Measurements from ENCODE around the gene SUSD5. TPM values are rescaled to one million over a fixed set of nuclear protein-coding genes. Genes with fewer than 3 reads are reported as not detected.
"Not testable (repeated sequence)": the region's sequence is repeated elsewhere in the genome, so short reads cannot be mapped to it uniquely, and the experiment has no call there.

The SUSD5 gene
- polyA plus RNA-seq, 4 donors, result 0.21 to 2.0 (median 0.27) TPM; not detected in 1

DNA sequence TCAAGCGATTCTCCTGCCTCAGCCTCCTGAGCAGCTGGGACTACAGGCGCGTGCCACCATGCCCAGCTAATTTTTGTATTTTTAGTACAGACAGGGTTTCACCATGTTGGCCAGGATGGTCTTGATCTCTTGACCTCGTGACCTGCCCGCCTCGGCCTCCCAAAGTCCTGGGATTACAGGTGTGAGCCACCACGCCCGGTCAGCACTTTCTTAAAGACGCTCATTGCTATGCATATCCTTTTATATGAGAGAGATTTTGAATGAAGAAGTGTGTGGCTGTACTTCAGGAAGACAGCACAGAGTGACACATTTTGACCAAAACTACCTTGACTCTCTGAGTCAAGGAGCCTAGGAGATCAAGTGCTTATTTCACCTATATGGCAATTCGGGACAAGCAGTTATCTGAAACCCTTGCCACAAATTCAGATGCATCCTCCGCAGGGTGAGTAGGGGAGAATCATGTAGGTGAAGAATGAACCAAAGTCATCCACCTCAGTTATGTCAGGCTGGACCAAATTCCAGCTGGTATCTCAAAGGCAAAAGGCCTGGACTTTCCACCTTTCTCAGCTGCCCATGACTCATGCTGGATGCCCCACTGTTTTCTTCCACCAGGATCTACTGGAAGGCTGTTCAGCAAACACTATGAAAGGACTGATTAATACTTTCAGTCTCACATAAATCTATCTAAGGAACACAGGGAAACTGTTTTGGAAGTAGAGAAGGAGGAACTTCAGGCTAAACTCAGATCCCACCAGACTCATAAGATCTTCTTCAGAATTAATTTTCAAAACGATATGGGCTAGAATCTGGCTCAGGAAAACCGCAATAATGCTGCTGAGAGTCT, 31.9 kb downstream of the SUSD5 start:
- no peak for FAIRE-seq
- peak overlapping the region in 1 of 3 donors; percentile 71 for H3K27ac ChIP-seq (ENCODE audit: low read depth in 1 of 3, low read length in 2 of 3)
- peaks cover 0 to 7% (median 0%) of the 10 kb centered on the region in 3 donors for H3K4me1 ChIP-seq (ENCODE audit: control insufficient read depth in 3 of 3, insufficient read depth in 2 of 3, low read depth in 1 of 3, low read length in 2 of 3)
- peak; percentile 67 to 80 for DNase-seq
- H3K36me3 ChIP-seq (ENCODE audit: control insufficient read depth in 3 of 3, insufficient read depth in 2 of 3, low read depth in 1 of 3, low read length in 3 of 3), result no peaks in the 10 kb centered on the region
- no peaks in the 10 kb centered on the region for H3K27me3 ChIP-seq (ENCODE audit: control insufficient read depth in 3 of 3, insufficient read depth in 3 of 3, low read length in 3 of 3)
- WGBS, 3 donors, result 88 to 94% (median 88%) methylated on average over 13 of the region's 13 CpGs
- peaks cover 0 to 2% of the 10 kb centered on the region in 2 donors for H3K9me3 ChIP-seq (ENCODE audit: control insufficient read depth in 2 of 2, insufficient read depth in 1 of 2, low read depth in 1 of 2, low read length in 1 of 2)
- H3K4me3 ChIP-seq (ENCODE audit: low read depth in 1 of 3, low read length in 3 of 3), result no peak overlapping the region

DNA sequence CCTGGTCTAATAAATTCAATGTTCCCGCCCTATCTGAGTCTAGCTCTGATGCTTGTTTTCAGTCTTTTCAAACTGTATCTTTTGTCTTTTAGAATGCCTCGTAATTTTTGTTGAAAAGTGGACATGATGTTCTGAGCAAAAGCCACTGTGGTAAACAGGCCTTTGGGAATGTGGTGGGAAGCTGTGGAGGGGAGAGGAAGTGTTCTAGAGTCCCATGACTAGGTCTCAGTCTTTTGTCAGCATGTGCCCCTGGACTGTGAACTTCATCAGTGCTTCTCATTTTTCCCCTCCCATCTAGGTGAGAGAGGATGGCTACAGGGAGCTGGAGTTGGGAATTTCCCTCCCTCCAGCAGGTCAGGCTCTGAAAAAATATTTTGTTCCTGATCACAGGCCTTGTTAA, 33.7 kb downstream of the SUSD5 start:
- Histone ChIP-seq H3K4me3 (ENCODE audit: low read depth in 1 of 3, low read length in 3 of 3) (no peak overlapping the region), H3K36me3 (ENCODE audit: control insufficient read depth in 3 of 3, insufficient read depth in 2 of 3, low read depth in 1 of 3, low read length in 3 of 3) (no peaks in the 10 kb centered on the region), H3K9me3 (ENCODE audit: control insufficient read depth in 2 of 2, insufficient read depth in 1 of 2, low read depth in 1 of 2, low read length in 1 of 2) (peaks cover 0 to 2% of the 10 kb centered on the region in 2 donors), H3K27me3 (ENCODE audit: control insufficient read depth in 3 of 3, insufficient read depth in 3 of 3, low read length in 3 of 3) (no peaks in the 10 kb centered on the region), H3K27ac (ENCODE audit: low read depth in 1 of 3, low read length in 2 of 3) (no peak overlapping the region), H3K4me1 (ENCODE audit: control insufficient read depth in 3 of 3, insufficient read depth in 2 of 3, low read depth in 1 of 3, low read length in 2 of 3) (peaks cover 0 to 7% (median 0%) of the 10 kb centered on the region in 3 donors)
- DNase-seq, result no peak
- FAIRE-seq, result no peak
- 74 to 80% (median 78%) methylated on average over 2 of the region's 2 CpGs for WGBS, 3 donors

DNA sequence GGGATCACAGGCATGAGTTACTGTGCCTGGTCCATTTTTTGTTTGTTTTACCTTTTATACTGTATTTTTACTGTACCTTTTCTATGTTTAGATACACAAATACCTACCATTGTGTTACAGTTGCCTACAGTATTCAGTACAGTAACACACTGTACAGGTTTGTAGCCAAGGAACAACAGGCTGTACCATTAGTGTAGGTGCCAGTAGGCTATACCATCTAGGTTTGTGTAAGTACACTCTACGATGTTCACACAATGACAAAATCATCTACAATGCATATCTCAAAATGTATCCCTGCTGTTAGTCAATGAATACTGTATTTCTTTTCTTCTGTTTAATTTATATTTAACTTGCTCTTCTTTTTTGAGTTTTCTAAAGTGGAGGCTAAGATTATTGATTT, 37.0 kb downstream of the SUSD5 start:
- H3K36me3 ChIP-seq (ENCODE audit: control insufficient read depth in 3 of 3, insufficient read depth in 2 of 3, low read depth in 1 of 3, low read length in 3 of 3); H3K27ac ChIP-seq (ENCODE audit: low read depth in 1 of 3, low read length in 2 of 3); DNase-seq; H3K4me3 ChIP-seq (ENCODE audit: low read depth in 1 of 3, low read length in 3 of 3); H3K27me3 ChIP-seq (ENCODE audit: control insufficient read depth in 3 of 3, insufficient read depth in 3 of 3, low read length in 3 of 3); H3K9me3 ChIP-seq (ENCODE audit: control insufficient read depth in 2 of 2, insufficient read depth in 1 of 2, low read depth in 1 of 2, low read length in 1 of 2); H3K4me1 ChIP-seq (ENCODE audit: control insufficient read depth in 3 of 3, insufficient read depth in 2 of 3, low read depth in 1 of 3, low read length in 2 of 3); FAIRE-seq: not testable (repeated sequence)
- 95 to 97% (median 95%) methylated on average over 1 of the region's 1 CpG for WGBS, 3 donors

DNA sequence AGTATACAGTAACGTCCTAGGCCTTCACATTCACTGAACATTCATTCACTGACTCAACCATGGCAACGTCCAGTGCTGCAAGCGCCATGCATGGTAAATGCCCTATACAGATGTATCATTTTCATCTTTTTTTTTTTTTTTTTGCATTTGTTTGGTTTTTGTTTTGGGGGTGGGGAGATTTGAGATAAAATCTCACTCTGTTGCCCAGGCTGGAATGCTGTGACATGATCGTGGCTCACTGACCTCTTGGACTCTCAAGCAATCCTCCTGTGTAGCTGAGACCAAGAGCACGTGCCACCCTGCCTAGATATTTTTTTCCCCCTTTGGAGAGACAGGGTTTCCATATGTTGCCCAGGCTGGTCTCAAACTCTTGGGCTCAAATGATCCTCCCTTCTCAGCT, 37.4 kb downstream of the SUSD5 start:
- DNase-seq, result peak in 1 of 2 donors; percentile 34
- Histone ChIP-seq H3K27ac (ENCODE audit: low read depth in 1 of 3, low read length in 2 of 3) (no peak overlapping the region), H3K4me3 (ENCODE audit: low read depth in 1 of 3, low read length in 3 of 3) (no peak overlapping the region), H3K27me3 (ENCODE audit: control insufficient read depth in 3 of 3, insufficient read depth in 3 of 3, low read length in 3 of 3) (no peaks in the 10 kb centered on the region), H3K9me3 (ENCODE audit: control insufficient read depth in 2 of 2, insufficient read depth in 1 of 2, low read depth in 1 of 2, low read length in 1 of 2) (peaks cover 0 to 5% of the 10 kb centered on the region in 2 donors), H3K36me3 (ENCODE audit: control insufficient read depth in 3 of 3, insufficient read depth in 2 of 3, low read depth in 1 of 3, low read length in 3 of 3) (no peaks in the 10 kb centered on the region), H3K4me1 (ENCODE audit: control insufficient read depth in 3 of 3, insufficient read depth in 2 of 3, low read depth in 1 of 3, low read length in 2 of 3) (no peaks in the 10 kb centered on the region)
- 57 to 76% (median 70%) methylated on average over 5 of the region's 5 CpGs for WGBS, 3 donors
- FAIRE-seq, result no peak

DNA sequence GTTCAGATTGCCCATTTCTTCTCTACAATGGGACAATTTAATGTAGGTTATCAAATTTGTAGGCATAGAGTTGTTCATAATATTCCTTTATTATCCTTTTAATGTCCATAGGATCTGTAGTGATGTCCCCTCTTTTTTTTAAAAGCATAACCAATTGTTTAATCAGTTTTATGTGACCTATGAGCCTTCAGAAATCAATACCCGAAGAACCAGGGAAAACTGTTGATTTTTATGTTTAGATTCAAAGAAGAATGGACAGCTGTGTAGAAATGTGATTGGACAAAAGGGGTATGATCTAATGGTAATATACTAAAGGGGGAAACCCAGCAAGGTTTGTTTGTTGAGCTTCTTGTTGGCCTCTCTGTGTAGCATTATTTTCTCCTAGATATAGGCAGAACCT, 39.5 kb downstream of the SUSD5 start:
- no peaks in the 10 kb centered on the region for H3K4me1 ChIP-seq (ENCODE audit: control insufficient read depth in 3 of 3, insufficient read depth in 2 of 3, low read depth in 1 of 3, low read length in 2 of 3)
- no peak overlapping the region for H3K27ac ChIP-seq (ENCODE audit: low read depth in 1 of 3, low read length in 2 of 3)
- 82 to 96% (median 92%) methylated on average over 1 of the region's 1 CpG for WGBS, 3 donors
- peaks cover 0 to 5% of the 10 kb centered on the region in 2 donors for H3K9me3 ChIP-seq (ENCODE audit: control insufficient read depth in 2 of 2, insufficient read depth in 1 of 2, low read depth in 1 of 2, low read length in 1 of 2)
- no peak for DNase-seq
- H3K36me3 ChIP-seq (ENCODE audit: control insufficient read depth in 3 of 3, insufficient read depth in 2 of 3, low read depth in 1 of 3, low read length in 3 of 3), result no peaks in the 10 kb centered on the region
- H3K4me3 ChIP-seq (ENCODE audit: low read depth in 1 of 3, low read length in 3 of 3), result no peak overlapping the region
- FAIRE-seq, result no peak
- no peaks in the 10 kb centered on the region for H3K27me3 ChIP-seq (ENCODE audit: control insufficient read depth in 3 of 3, insufficient read depth in 3 of 3, low read length in 3 of 3)

DNA sequence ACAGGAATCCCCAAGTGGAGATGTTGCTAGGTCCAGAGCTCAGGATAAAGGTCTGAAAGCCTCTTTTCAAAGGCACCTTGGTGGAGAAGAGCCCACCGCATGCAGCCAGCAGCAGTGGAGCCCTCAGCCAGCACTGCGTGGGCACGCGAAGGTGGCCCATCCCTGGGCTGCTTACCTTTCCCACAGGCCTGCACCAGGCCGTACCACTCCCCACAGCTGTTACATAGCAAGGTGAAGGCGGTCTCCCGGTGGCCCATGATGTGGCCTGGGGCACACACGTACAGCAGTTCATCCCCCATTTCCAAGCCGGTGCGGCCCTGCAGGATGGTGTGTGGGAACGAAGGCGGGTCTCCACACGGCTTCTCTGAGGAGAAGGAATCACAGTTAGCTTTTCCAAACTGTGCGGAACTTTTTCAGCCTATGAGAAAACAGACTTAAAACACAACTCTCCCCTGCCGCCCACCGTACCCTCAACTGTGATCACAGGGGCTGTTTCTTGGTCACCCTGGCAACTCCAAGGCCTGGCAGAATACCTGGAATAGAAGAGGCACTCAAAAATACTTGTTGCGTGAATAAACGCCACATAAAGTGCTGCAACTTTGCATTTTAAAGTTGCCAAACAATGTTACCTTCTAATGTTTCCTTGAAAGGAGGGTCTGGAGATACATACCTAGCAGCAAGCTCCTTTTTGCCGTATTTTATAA, 43.7 kb downstream of the SUSD5 start:
- Histone ChIP-seq H3K4me3 (ENCODE audit: low read depth in 1 of 3, low read length in 3 of 3) (no peak overlapping the region), H3K27me3 (ENCODE audit: control insufficient read depth in 3 of 3, insufficient read depth in 3 of 3, low read length in 3 of 3) (no peaks in the 10 kb centered on the region), H3K36me3 (ENCODE audit: control insufficient read depth in 3 of 3, insufficient read depth in 2 of 3, low read depth in 1 of 3, low read length in 3 of 3) (no peaks in the 10 kb centered on the region), H3K4me1 (ENCODE audit: control insufficient read depth in 3 of 3, insufficient read depth in 2 of 3, low read depth in 1 of 3, low read length in 2 of 3) (no peaks in the 10 kb centered on the region), H3K9me3 (ENCODE audit: control insufficient read depth in 2 of 2, insufficient read depth in 1 of 2, low read depth in 1 of 2, low read length in 1 of 2) (peaks cover 0 to 4% of the 10 kb centered on the region in 2 donors), H3K27ac (ENCODE audit: low read depth in 1 of 3, low read length in 2 of 3) (no peak overlapping the region)
- no peak for FAIRE-seq
- DNase-seq, result no peak
- WGBS, 3 donors, result 91 to 94% (median 94%) methylated on average over 19 of the region's 19 CpGs

DNA sequence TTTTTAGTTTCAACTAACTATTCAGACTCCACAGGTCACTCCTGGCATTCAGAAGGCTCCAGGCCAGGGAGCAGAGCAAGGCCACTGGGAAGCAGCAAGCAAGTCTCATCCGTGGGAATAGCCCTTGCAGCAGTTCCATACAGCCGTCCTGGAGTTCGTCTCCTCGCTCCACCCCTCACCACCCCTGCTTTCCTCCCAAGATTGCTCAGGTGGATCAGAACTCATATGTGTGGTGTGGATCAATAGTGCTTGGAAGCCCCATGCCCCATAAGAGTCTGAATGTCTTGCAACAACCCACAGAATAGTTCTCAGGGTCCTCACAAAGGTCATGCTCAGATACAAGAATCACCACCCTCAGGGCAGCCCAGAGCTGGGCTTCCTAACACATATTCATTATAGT, 44.5 kb downstream of the SUSD5 start:
- 75 to 87% (median 83%) methylated on average over 4 of the region's 4 CpGs for WGBS, 3 donors
- H3K4me1 ChIP-seq (ENCODE audit: control insufficient read depth in 3 of 3, insufficient read depth in 2 of 3, low read depth in 1 of 3, low read length in 2 of 3), result no peaks in the 10 kb centered on the region
- no peak for FAIRE-seq
- H3K4me3 ChIP-seq (ENCODE audit: low read depth in 1 of 3, low read length in 3 of 3), result no peak overlapping the region
- H3K36me3 ChIP-seq (ENCODE audit: control insufficient read depth in 3 of 3, insufficient read depth in 2 of 3, low read depth in 1 of 3, low read length in 3 of 3), result no peaks in the 10 kb centered on the region
- H3K9me3 ChIP-seq (ENCODE audit: control insufficient read depth in 2 of 2, insufficient read depth in 1 of 2, low read depth in 1 of 2, low read length in 1 of 2), result peaks cover 0 to 4% of the 10 kb centered on the region in 2 donors
- no peak overlapping the region for H3K27ac ChIP-seq (ENCODE audit: low read depth in 1 of 3, low read length in 2 of 3)
- H3K27me3 ChIP-seq (ENCODE audit: control insufficient read depth in 3 of 3, insufficient read depth in 3 of 3, low read length in 3 of 3), result no peaks in the 10 kb centered on the region
- no peak for DNase-seq

DNA sequence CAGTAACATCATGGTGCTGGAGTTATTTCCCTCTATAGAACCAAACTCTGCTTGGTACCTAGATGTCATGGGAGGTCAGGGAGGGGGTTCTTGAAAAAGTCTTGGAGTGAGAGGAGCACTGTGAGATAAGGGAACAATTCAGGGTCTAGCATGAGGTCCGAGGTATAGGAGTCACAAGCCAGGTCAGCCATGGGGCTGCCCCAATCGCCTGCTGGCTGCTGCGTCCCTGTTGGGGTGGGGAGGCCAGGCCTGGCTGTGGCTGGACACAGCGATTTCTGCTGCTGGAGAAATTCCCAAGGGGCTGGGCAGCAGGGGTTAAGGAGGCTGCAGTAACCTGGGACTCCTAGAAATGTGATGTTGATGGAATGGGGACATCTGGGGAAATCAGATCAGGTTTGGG, 44.9 kb downstream of the SUSD5 start:
- Histone ChIP-seq H3K27ac (ENCODE audit: low read depth in 1 of 3, low read length in 2 of 3) (no peak overlapping the region), H3K9me3 (ENCODE audit: control insufficient read depth in 2 of 2, insufficient read depth in 1 of 2, low read depth in 1 of 2, low read length in 1 of 2) (peaks cover 0 to 2% of the 10 kb centered on the region in 2 donors), H3K27me3 (ENCODE audit: control insufficient read depth in 3 of 3, insufficient read depth in 3 of 3, low read length in 3 of 3) (no peaks in the 10 kb centered on the region), H3K4me1 (ENCODE audit: control insufficient read depth in 3 of 3, insufficient read depth in 2 of 3, low read depth in 1 of 3, low read length in 2 of 3) (no peaks in the 10 kb centered on the region), H3K36me3 (ENCODE audit: control insufficient read depth in 3 of 3, insufficient read depth in 2 of 3, low read depth in 1 of 3, low read length in 3 of 3) (no peaks in the 10 kb centered on the region), H3K4me3 (ENCODE audit: low read depth in 1 of 3, low read length in 3 of 3) (no peak overlapping the region)
- WGBS, 3 donors, result 83 to 86% (median 85%) methylated on average over 4 of the region's 4 CpGs
- no peak for FAIRE-seq
- no peak for DNase-seq

All from small intestine (tissue), 7 donors.